ENCODE results near the gene ITIH4. TPM values are rescaled to one million over a fixed set of nuclear protein-coding genes. Genes with fewer than 3 reads are reported as not detected.

Gene ITIH4
- total RNA-seq, 1 experiment from 2014 or later = not detected

GRCh38 chr3:52787246-52787645 lies 43.2 kb downstream of the ITIH4 start:
- H3K4me3 ChIP-seq = no peak overlapping the region
- no peak overlapping the region for H3K27ac ChIP-seq
- no peaks in the 10 kb centered on the region for H3K9me3 ChIP-seq (replicated peaks)
- H3K4me1 ChIP-seq (replicated peaks) = no peaks in the 10 kb centered on the region
- no peaks in the 10 kb centered on the region for H3K27me3 ChIP-seq (replicated peaks)
- no peaks in the 10 kb centered on the region for H3K36me3 ChIP-seq
- no peak for DNase-seq (ENCODE audit: low read depth in 1 of 2, low spot score in 2 of 2)

- Histone ChIP-seq H3K27ac (no peak overlapping the region), H3K36me3 (no peaks in the 10 kb centered on the region), H3K27me3 (replicated peaks) (no peaks in the 10 kb centered on the region), H3K4me3 (no peak overlapping the region), H3K4me1 (replicated peaks) (no peaks in the 10 kb centered on the region), H3K9me3 (replicated peaks) (no peaks in the 10 kb centered on the region)
- DNase-seq (ENCODE audit: low read depth in 1 of 2, low spot score in 2 of 2) = no peak
Measured at GRCh38 chr3:52786330-52787215, 43.9 kb downstream of the ITIH4 start.

- Histone ChIP-seq H3K27me3 (replicated peaks) (no peaks in the 10 kb centered on the region), H3K36me3 (no peaks in the 10 kb centered on the region), H3K4me1 (replicated peaks) (no peaks in the 10 kb centered on the region), H3K9me3 (replicated peaks) (no peaks in the 10 kb centered on the region), H3K4me3 (no peak overlapping the region), H3K27ac (no peak overlapping the region)
- no peak for DNase-seq (ENCODE audit: low read depth in 1 of 2, low spot score in 2 of 2)
Measured at GRCh38 chr3:52784931-52785590, 45.4 kb downstream of the ITIH4 start.

- no peaks in the 10 kb centered on the region for H3K36me3 ChIP-seq
- no peaks in the 10 kb centered on the region for H3K27me3 ChIP-seq (replicated peaks)
- no peaks in the 10 kb centered on the region for H3K9me3 ChIP-seq (replicated peaks)
- H3K27ac ChIP-seq = no peak overlapping the region
- H3K4me1 ChIP-seq (replicated peaks) = no peaks in the 10 kb centered on the region
- no peak for DNase-seq (ENCODE audit: low read depth in 1 of 2, low spot score in 2 of 2)
- H3K4me3 ChIP-seq = no peak overlapping the region
Measured at GRCh38 chr3:52784021-52784621, 46.4 kb downstream of the ITIH4 start.

GRCh38 chr3:52783211-52783555 lies 47.3 kb downstream of the ITIH4 start:
- DNase-seq (ENCODE audit: low read depth in 1 of 2, low spot score in 2 of 2) = no peak
- H3K4me1 ChIP-seq (replicated peaks) = no peaks in the 10 kb centered on the region

GRCh38 chr3:52782412-52783210 lies 47.9 kb downstream of the ITIH4 start:
- no peak overlapping the region for H3K27ac ChIP-seq
- no peak for DNase-seq (ENCODE audit: low read depth in 1 of 2, low spot score in 2 of 2)
- H3K27me3 ChIP-seq (replicated peaks) = no peaks in the 10 kb centered on the region
- no peaks in the 10 kb centered on the region for H3K9me3 ChIP-seq (replicated peaks)
- no peak overlapping the region for H3K4me3 ChIP-seq
- no peaks in the 10 kb centered on the region for H3K36me3 ChIP-seq
- no peaks in the 10 kb centered on the region for H3K4me1 ChIP-seq (replicated peaks)

More at GRCh38 chr3:52783211-52783555, 47.3 kb downstream of the ITIH4 start:
- Histone ChIP-seq H3K9me3 (replicated peaks) (no peaks in the 10 kb centered on the region), H3K27ac (no peak overlapping the region), H3K36me3 (no peaks in the 10 kb centered on the region), H3K4me3 (no peak overlapping the region), H3K27me3 (replicated peaks) (no peaks in the 10 kb centered on the region)

- H3K9me3 ChIP-seq (replicated peaks) = no peaks in the 10 kb centered on the region
- no peaks in the 10 kb centered on the region for H3K27me3 ChIP-seq (replicated peaks)
- H3K36me3 ChIP-seq = no peaks in the 10 kb centered on the region
- no peaks in the 10 kb centered on the region for H3K4me1 ChIP-seq (replicated peaks)
- H3K27ac ChIP-seq = no peak overlapping the region
- no peak overlapping the region for H3K4me3 ChIP-seq
- DNase-seq (ENCODE audit: low read depth in 1 of 2, low spot score in 2 of 2) = peak in 1 of 2 experiments; percentile 14
Measured at GRCh38 chr3:52781741-52782140, 48.7 kb downstream of the ITIH4 start.

- H3K4me3 ChIP-seq = no peak overlapping the region
- H3K27ac ChIP-seq = no peak overlapping the region
- no peaks in the 10 kb centered on the region for H3K27me3 ChIP-seq (replicated peaks)
- no peaks in the 10 kb centered on the region for H3K9me3 ChIP-seq (replicated peaks)
- H3K36me3 ChIP-seq = no peaks in the 10 kb centered on the region
- H3K4me1 ChIP-seq (replicated peaks) = no peaks in the 10 kb centered on the region
- DNase-seq (ENCODE audit: low read depth in 1 of 2, low spot score in 2 of 2) = peak in 1 of 2 experiments; percentile 16
Measured at GRCh38 chr3:52779837-52780585, 50.5 kb downstream of the ITIH4 start.

- no peaks in the 10 kb centered on the region for H3K4me1 ChIP-seq (replicated peaks)
- no peak for DNase-seq (ENCODE audit: low read depth in 1 of 2, low spot score in 2 of 2)
- no peak overlapping the region for H3K4me3 ChIP-seq
- H3K27me3 ChIP-seq (replicated peaks) = no peaks in the 10 kb centered on the region
- no peaks in the 10 kb centered on the region for H3K36me3 ChIP-seq
- no peaks in the 10 kb centered on the region for H3K9me3 ChIP-seq (replicated peaks)
- no peak overlapping the region for H3K27ac ChIP-seq
Measured at GRCh38 chr3:52779011-52779836, 51.2 kb downstream of the ITIH4 start.

GRCh38 chr3:52777959-52778805 lies 52.3 kb downstream of the ITIH4 start:
- peak in 1 of 2 experiments; percentile 17 for DNase-seq (ENCODE audit: low read depth in 1 of 2, low spot score in 2 of 2)
- Histone ChIP-seq H3K4me1 (replicated peaks) (no peaks in the 10 kb centered on the region), H3K27ac (no peak overlapping the region), H3K27me3 (replicated peaks) (no peaks in the 10 kb centered on the region), H3K4me3 (no peak overlapping the region), H3K9me3 (replicated peaks) (no peaks in the 10 kb centered on the region), H3K36me3 (no peaks in the 10 kb centered on the region)

GRCh38 chr3:52777127-52777958 lies 53.1 kb downstream of the ITIH4 start, which contains the start of gene ITIH1:
ITIH1 (plus strand) TSS chr3:52777599; CDS start chr3:52777616, 17 bp downstream.
- Histone ChIP-seq H3K27me3 (replicated peaks) (no peaks in the 10 kb centered on the region), H3K36me3 (no peaks in the 10 kb centered on the region), H3K9me3 (replicated peaks) (no peaks in the 10 kb centered on the region), H3K4me3 (no peak within 1 kb of the TSS), H3K27ac (no peak within 1 kb of the TSS), H3K4me1 (replicated peaks) (no peaks in the 10 kb centered on the region)
- peak in 1 of 2 experiments; percentile 29 for DNase-seq (ENCODE audit: low read depth in 1 of 2, low spot score in 2 of 2)
